Astrocyte (in vitro differentiated cells and primary cell): ENCODE data around the gene PTRH1. TPM values are rescaled to one million over a fixed set of nuclear protein-coding genes. Genes with fewer than 3 reads are reported as not detected.

Experiments used
- DNase-seq: peaks from one replicate; pipeline ENCODE4 v3.0.0-alpha.2; 2010; ENCODE audit warnings: low read depth
- FAIRE-seq: peaks from 2 replicates; lab custom pipeline; 2011; peaks lifted over from hg19 to GRCh38; lab: Jason Lieb, UNC
- H2AFZ ChIP-seq: 2 replicates; pipeline ENCODE4 v1.6.0; 2012; ENCODE audit warnings: low read depth, low read length, inconsistent platforms
- H3K27ac ChIP-seq: 2 replicates; pipeline ENCODE4 v1.5.1; 2011; ENCODE audit warnings: low read depth, low read length, inconsistent platforms
- H3K27me3 ChIP-seq: 2 replicates; pipeline ENCODE4 v1.6.0; 2011; ENCODE audit warnings: low read length, inconsistent platforms; ENCODE audit not compliant: insufficient read depth
- H3K36me3 ChIP-seq: 2 replicates; pipeline ENCODE4 v1.5.1; 2011; ENCODE audit warnings: low read length, inconsistent platforms; ENCODE audit not compliant: insufficient read depth
- H3K4me1 ChIP-seq: 2 replicates; pipeline ENCODE4 v1.5.1; 2011; ENCODE audit warnings: low read length, inconsistent platforms; ENCODE audit not compliant: insufficient read depth
- H3K4me2 ChIP-seq: 2 replicates; pipeline ENCODE4 v1.6.0; 2012; ENCODE audit warnings: low read length, inconsistent platforms
- H3K4me3 ChIP-seq: 2 replicates; pipeline ENCODE4 v1.5.1; 2011; ENCODE audit warnings: low read depth, mild to moderate bottlenecking, low read length, inconsistent platforms; ENCODE audit not compliant: insufficient read depth
- H3K79me2 ChIP-seq: 2 replicates; pipeline ENCODE4 v1.6.0; 2012; ENCODE audit warnings: mild to moderate bottlenecking, low read length, inconsistent platforms; ENCODE audit not compliant: insufficient read depth
- H3K9ac ChIP-seq: 2 replicates; pipeline ENCODE4 v1.6.0; 2012; ENCODE audit warnings: mild to moderate bottlenecking, low read length, inconsistent platforms
- H3K9me3 ChIP-seq: 2 replicates; pipeline ENCODE4 v1.5.1; 2012; ENCODE audit warnings: low read depth, mild to moderate bottlenecking, low read length, inconsistent platforms; ENCODE audit not compliant: insufficient read depth
- H4K20me1 ChIP-seq: 2 replicates; pipeline ENCODE4 v1.6.0; 2012; ENCODE audit warnings: low read length, inconsistent platforms; ENCODE audit not compliant: insufficient read depth
- H3K27ac Mint-ChIP-seq: one replicate; pipeline ENCODE4 v1.8.0; 2021; ENCODE audit warnings: mild to moderate bottlenecking, mixed read lengths; ENCODE audit not compliant: unreplicated experiment
- H3K27me3 Mint-ChIP-seq: one replicate; pipeline ENCODE4 v1.8.0; 2021; ENCODE audit warnings: low read depth, mixed read lengths; ENCODE audit not compliant: unreplicated experiment
- H3K36me3 Mint-ChIP-seq: one replicate; pipeline ENCODE4 v1.8.0; 2021; ENCODE audit warnings: low read depth, mixed read lengths; ENCODE audit not compliant: unreplicated experiment
- H3K4me1 Mint-ChIP-seq: one replicate; pipeline ENCODE4 v1.8.0; 2021; ENCODE audit warnings: low read depth, mixed read lengths; ENCODE audit not compliant: unreplicated experiment
- H3K4me3 Mint-ChIP-seq: one replicate; pipeline ENCODE4 v1.8.0; 2021; ENCODE audit warnings: mild to moderate bottlenecking, moderate library complexity, mixed read lengths; ENCODE audit not compliant: unreplicated experiment
- H3K9me3 Mint-ChIP-seq: one replicate; pipeline ENCODE4 v1.8.0; 2021; ENCODE audit warnings: mild to moderate bottlenecking, mixed read lengths; ENCODE audit not compliant: unreplicated experiment
- CTCF ChIP-seq: IDR thresholded peaks from 2 replicates; pipeline ENCODE4 v1.5.1; 2011; ENCODE audit warnings: low read depth, mild to moderate bottlenecking, inconsistent platforms, low read length, moderate library complexity; ENCODE audit not compliant: insufficient read depth
- EZH2 ChIP-seq: IDR thresholded peaks from 2 replicates; pipeline ENCODE4 v1.6.1; 2012; ENCODE audit warnings: mild to moderate bottlenecking, low read length, inconsistent platforms; ENCODE audit not compliant: insufficient read depth
- total RNA-seq: library from RNA; stranded (reverse); gene quantifications from 2 replicates; pipeline ENCODE4 v1.2.1, GENCODE V29; 2021

Gene PTRH1
- total RNA-seq, 1 donor from 2014 or later = 9.9 TPM

GRCh38 chr9:127722055-127722745 lies 6.7 kb upstream of the PTRH1 start:
- H3K27ac ChIP-seq = no peak overlapping the region
- no peaks in the 10 kb centered on the region for H3K36me3 Mint-ChIP-seq
- TF ChIP-seq EZH2 (no peak), CTCF (no peak)
- H3K4me3 ChIP-seq = no peak overlapping the region
- H2AFZ ChIP-seq = no peak overlapping the region
- H3K4me2 ChIP-seq = no peak overlapping the region
- no peaks in the 10 kb centered on the region for H3K9me3 Mint-ChIP-seq
- FAIRE-seq (no peak), DNase-seq (no peak)
- no peaks in the 10 kb centered on the region for H3K27me3 ChIP-seq
- H3K36me3 ChIP-seq = no peaks in the 10 kb centered on the region
- H3K4me1 Mint-ChIP-seq = no peaks in the 10 kb centered on the region
- no peaks in the 10 kb centered on the region for H3K79me2 ChIP-seq
- peaks cover 3% of the 10 kb centered on the region for H4K20me1 ChIP-seq
- no peaks in the 10 kb centered on the region for H3K9me3 ChIP-seq
- no peak overlapping the region for H3K4me3 Mint-ChIP-seq
- peaks cover 8% of the 10 kb centered on the region for H3K27me3 Mint-ChIP-seq
- no peak overlapping the region for H3K27ac Mint-ChIP-seq
- H3K4me1 ChIP-seq = peaks cover 21% of the 10 kb centered on the region
- no peak overlapping the region for H3K9ac ChIP-seq

- no peak overlapping the region for H3K9ac ChIP-seq
- no peaks in the 10 kb centered on the region for H3K9me3 ChIP-seq
- no peak overlapping the region for H2AFZ ChIP-seq
- Mint-ChIP-seq H3K9me3 (no peaks in the 10 kb centered on the region), H3K36me3 (no peaks in the 10 kb centered on the region), H3K4me3 (no peak overlapping the region), H3K4me1 (no peaks in the 10 kb centered on the region), H3K27ac (no peak overlapping the region), H3K27me3 (peaks cover 8% of the 10 kb centered on the region)
- peaks cover 3% of the 10 kb centered on the region for H4K20me1 ChIP-seq
- no peak for DNase-seq
- H3K4me1 ChIP-seq = peaks cover 21% of the 10 kb centered on the region
- no peaks in the 10 kb centered on the region for H3K27me3 ChIP-seq
- no peak overlapping the region for H3K4me3 ChIP-seq
- no peak for FAIRE-seq
- no peak for TF ChIP-seq EZH2
- TF ChIP-seq CTCF = no peak
- H3K27ac ChIP-seq = no peak overlapping the region
- no peaks in the 10 kb centered on the region for H3K36me3 ChIP-seq
- H3K79me2 ChIP-seq = no peaks in the 10 kb centered on the region
- no peak overlapping the region for H3K4me2 ChIP-seq
Observed at GRCh38 chr9:127721391-127721821, 5.9 kb upstream of the PTRH1 start.

GRCh38 chr9:127720865-127721227 lies 5.4 kb upstream of the PTRH1 start:
- no peaks in the 10 kb centered on the region for H3K9me3 Mint-ChIP-seq
- H3K27ac Mint-ChIP-seq = no peak overlapping the region
- FAIRE-seq (no peak), DNase-seq (no peak)
- H3K36me3 ChIP-seq = no peaks in the 10 kb centered on the region
- H3K9me3 ChIP-seq = no peaks in the 10 kb centered on the region
- no peaks in the 10 kb centered on the region for H3K79me2 ChIP-seq
- H3K27me3 Mint-ChIP-seq = peaks cover 6% of the 10 kb centered on the region
- H2AFZ ChIP-seq = no peak overlapping the region
- no peak overlapping the region for H3K9ac ChIP-seq
- no peaks in the 10 kb centered on the region for H3K27me3 ChIP-seq
- peaks cover 25% of the 10 kb centered on the region for H3K4me1 ChIP-seq
- no peak overlapping the region for H3K27ac ChIP-seq
- peaks cover 3% of the 10 kb centered on the region for H4K20me1 ChIP-seq
- H3K4me3 ChIP-seq = no peak overlapping the region
- no peaks in the 10 kb centered on the region for H3K36me3 Mint-ChIP-seq
- peaks cover 2% of the 10 kb centered on the region for H3K4me1 Mint-ChIP-seq
- no peak overlapping the region for H3K4me2 ChIP-seq
- TF ChIP-seq CTCF (no peak), EZH2 (no peak)
- H3K4me3 Mint-ChIP-seq = no peak overlapping the region
